Effector memory CD4-positive, alpha-beta T cell (primary cell): ENCODE results near the gene QRSL1.

ENCODE experiments used
- DNase-seq, 3 donors: peaks; one replicate each; pipeline ENCODE4 v3.0.0-alpha.2; 2020
- H3K27ac ChIP-seq: 2 replicates; pipeline ENCODE4 v1.7.0; 2013; ENCODE audit warnings: mild to moderate bottlenecking, low read length, moderate library complexity; ENCODE audit not compliant: insufficient read depth, poor library complexity, severe bottlenecking
- H3K27me3 ChIP-seq: replicated peaks from 2 replicates; pipeline ENCODE4 v1.7.0; 2013; ENCODE audit warnings: mild to moderate bottlenecking, low read length; ENCODE audit not compliant: insufficient read depth, control insufficient read depth, poor library complexity, severe bottlenecking
- H3K36me3 ChIP-seq: 2 replicates; pipeline ENCODE4 v1.7.0; 2013; ENCODE audit warnings: mild to moderate bottlenecking, low read length, moderate library complexity; ENCODE audit not compliant: control insufficient read depth, insufficient read depth
- H3K4me1 ChIP-seq: 2 replicates; pipeline ENCODE4 v1.7.0; 2013; ENCODE audit warnings: low read length, mild to moderate bottlenecking; ENCODE audit not compliant: control insufficient read depth, insufficient read depth, poor library complexity, severe bottlenecking
- H3K4me3 ChIP-seq: 2 replicates; pipeline ENCODE4 v1.7.0; 2013; ENCODE audit warnings: low read length, low read depth, mild to moderate bottlenecking; ENCODE audit not compliant: insufficient read depth, poor library complexity, severe bottlenecking
- H3K9me3 ChIP-seq: 2 replicates; pipeline ENCODE4 v1.7.0; 2013; ENCODE audit warnings: mild to moderate bottlenecking, low read length, moderate library complexity; ENCODE audit not compliant: control insufficient read depth

The QRSL1 gene

GRCh38 chr6:106670236-106670635 lies 40.9 kb downstream of the QRSL1 start:
- no peak for DNase-seq
- H3K4me3 ChIP-seq: no peak overlapping the region
- no peaks in the 10 kb centered on the region for H3K9me3 ChIP-seq
- no peak overlapping the region for H3K27ac ChIP-seq
- no peaks in the 10 kb centered on the region for H3K27me3 ChIP-seq
- H3K36me3 ChIP-seq: peaks cover 5% of the 10 kb centered on the region
- no peaks in the 10 kb centered on the region for H3K4me1 ChIP-seq

GRCh38 chr6:106671651-106672050 lies 42.3 kb downstream of the QRSL1 start:
- Histone ChIP-seq H3K27me3 (no peaks in the 10 kb centered on the region), H3K27ac (no peak overlapping the region), H3K4me1 (no peaks in the 10 kb centered on the region), H3K36me3 (no peaks in the 10 kb centered on the region), H3K4me3 (no peak overlapping the region), H3K9me3 (no peaks in the 10 kb centered on the region)
- no peak for DNase-seq

GRCh38 chr6:106674541-106675229 lies 45.3 kb downstream of the QRSL1 start:
- Histone ChIP-seq H3K36me3 (no peaks in the 10 kb centered on the region), H3K4me3 (no peak overlapping the region), H3K4me1 (no peaks in the 10 kb centered on the region), H3K27ac (no peak overlapping the region), H3K9me3 (no peaks in the 10 kb centered on the region), H3K27me3 (no peaks in the 10 kb centered on the region)
- no peak for DNase-seq

GRCh38 chr6:106677282-106677681 lies 47.9 kb downstream of the QRSL1 start:
- no peaks in the 10 kb centered on the region for H3K4me1 ChIP-seq
- no peaks in the 10 kb centered on the region for H3K9me3 ChIP-seq
- DNase-seq: no peak
- H3K27ac ChIP-seq: no peak overlapping the region
- H3K27me3 ChIP-seq: no peaks in the 10 kb centered on the region
- H3K36me3 ChIP-seq: no peaks in the 10 kb centered on the region
- H3K4me3 ChIP-seq: no peak overlapping the region

- H3K4me1 ChIP-seq: no peaks in the 10 kb centered on the region
- no peaks in the 10 kb centered on the region for H3K9me3 ChIP-seq
- H3K27ac ChIP-seq: no peak overlapping the region
- no peaks in the 10 kb centered on the region for H3K36me3 ChIP-seq
- H3K4me3 ChIP-seq: no peak overlapping the region
- no peak for DNase-seq
- H3K27me3 ChIP-seq: no peaks in the 10 kb centered on the region
Measured at GRCh38 chr6:106684011-106684410, 54.6 kb downstream of the QRSL1 start.

- no peak for DNase-seq
- H3K4me1 ChIP-seq: no peaks in the 10 kb centered on the region
- H3K27ac ChIP-seq: no peak overlapping the region
- no peaks in the 10 kb centered on the region for H3K36me3 ChIP-seq
- H3K9me3 ChIP-seq: no peaks in the 10 kb centered on the region
- H3K4me3 ChIP-seq: no peak overlapping the region
- no peaks in the 10 kb centered on the region for H3K27me3 ChIP-seq
Measured at GRCh38 chr6:106685833-106686232, 56.5 kb downstream of the QRSL1 start.

- no peak overlapping the region for H3K4me3 ChIP-seq
- no peaks in the 10 kb centered on the region for H3K9me3 ChIP-seq
- DNase-seq: no peak
- H3K4me1 ChIP-seq: no peaks in the 10 kb centered on the region
- H3K27ac ChIP-seq: no peak overlapping the region
- H3K36me3 ChIP-seq: no peaks in the 10 kb centered on the region
- H3K27me3 ChIP-seq: no peaks in the 10 kb centered on the region
Measured at GRCh38 chr6:106688177-106688951, 59.0 kb downstream of the QRSL1 start.

- DNase-seq: no peak
- no peaks in the 10 kb centered on the region for H3K4me1 ChIP-seq
- no peaks in the 10 kb centered on the region for H3K9me3 ChIP-seq
- no peaks in the 10 kb centered on the region for H3K36me3 ChIP-seq
- H3K27me3 ChIP-seq: no peaks in the 10 kb centered on the region
- H3K4me3 ChIP-seq: no peak overlapping the region
- no peak overlapping the region for H3K27ac ChIP-seq
Measured at GRCh38 chr6:106692112-106692818, 62.9 kb downstream of the QRSL1 start.

- H3K36me3 ChIP-seq: no peaks in the 10 kb centered on the region
- no peak overlapping the region for H3K4me3 ChIP-seq
- no peaks in the 10 kb centered on the region for H3K27me3 ChIP-seq
- no peaks in the 10 kb centered on the region for H3K4me1 ChIP-seq
- DNase-seq: no peak
- H3K27ac ChIP-seq: no peak overlapping the region
- H3K9me3 ChIP-seq: no peaks in the 10 kb centered on the region
Measured at GRCh38 chr6:106692819-106693208, 63.4 kb downstream of the QRSL1 start.

GRCh38 chr6:106693418-106693817 lies 64.0 kb downstream of the QRSL1 start:
- Histone ChIP-seq H3K27me3 (no peaks in the 10 kb centered on the region), H3K27ac (no peak overlapping the region), H3K9me3 (no peaks in the 10 kb centered on the region), H3K4me3 (no peak overlapping the region), H3K4me1 (no peaks in the 10 kb centered on the region), H3K36me3 (no peaks in the 10 kb centered on the region)
- DNase-seq: no peak
